ENCODE measurements around the gene PTPRO. TPM values are rescaled to one million over a fixed set of nuclear protein-coding genes. Genes with fewer than 3 reads are reported as not detected.

The PTPRO gene
- total and polyA plus RNA-seq, 8 donors, result 0.35 to 11.6 (median 0.68) TPM; not detected in 3

- no peaks in the 10 kb centered on the region for H3K36me3 ChIP-seq
- no peak overlapping the region for H3K4me3 ChIP-seq
- H3K4me1 ChIP-seq, result peaks cover 3 to 10% (median 7%) of the 10 kb centered on the region in 4 donors
- H3K27ac ChIP-seq, result no peak overlapping the region
- 88 to 96% (median 93%) methylated on average over 5 of the region's 5 CpGs for WGBS, 5 donors
- DNase-seq, result no peak
- TF ChIP-seq EP300 (IDR thresholded peaks at IDR 0.05), result no peak
- no peak for TF ChIP-seq POLR2AphosphoS5 (IDR thresholded peaks at IDR 0.05)
- TF ChIP-seq CTCF (IDR thresholded peaks at IDR 0.05), result no peak
- no peak for TF ChIP-seq POLR2A (IDR thresholded peaks at IDR 0.05)
- intact Hi-C loops (cut with DNase I; ENCODE audit: low total_unique reads), result no loop called here
- H3K27me3 ChIP-seq, result no peaks in the 10 kb centered on the region
- no peaks in the 10 kb centered on the region for H3K9me3 ChIP-seq
Observed at GRCh38 chr12:15591811-15592210, 269.5 kb downstream of the PTPRO start.

GRCh38 chr12:15592934-15593333 lies 270.6 kb downstream of the PTPRO start:
- Histone ChIP-seq H3K4me3 (no peak overlapping the region), H3K4me1 (peaks cover 3 to 10% (median 7%) of the 10 kb centered on the region in 4 donors), H3K27me3 (no peaks in the 10 kb centered on the region), H3K9me3 (no peaks in the 10 kb centered on the region), H3K36me3 (no peaks in the 10 kb centered on the region), H3K27ac (no peak overlapping the region)
- intact Hi-C loops (cut with DNase I; ENCODE audit: low total_unique reads), result no loop called here
- TF ChIP-seq POLR2A (IDR thresholded peaks at IDR 0.05) (no peak), EP300 (IDR thresholded peaks at IDR 0.05) (no peak), CTCF (IDR thresholded peaks at IDR 0.05) (no peak), POLR2AphosphoS5 (IDR thresholded peaks at IDR 0.05) (no peak)
- 66 to 75% (median 72%) methylated on average over 4 of the region's 4 CpGs for WGBS, 5 donors
- no peak for DNase-seq

- 51 to 65% (median 61%) methylated on average over 5 of the region's 5 CpGs for WGBS, 5 donors
Observed at GRCh38 chr12:15596174-15596573, 273.9 kb downstream of the PTPRO start.

GRCh38 chr12:15597125-15597830 lies 275.0 kb downstream of the PTPRO start:
- Histone ChIP-seq H3K27me3 (no peaks in the 10 kb centered on the region), H3K9me3 (no peaks in the 10 kb centered on the region), H3K4me1 (peaks cover 0 to 8% (median 4%) of the 10 kb centered on the region in 4 donors), H3K36me3 (no peaks in the 10 kb centered on the region), H3K4me3 (no peak overlapping the region), H3K27ac (no peak overlapping the region)
- no peak for DNase-seq
- TF ChIP-seq POLR2AphosphoS5 (IDR thresholded peaks at IDR 0.05) (no peak), EP300 (IDR thresholded peaks at IDR 0.05) (no peak), POLR2A (IDR thresholded peaks at IDR 0.05) (no peak), CTCF (IDR thresholded peaks at IDR 0.05) (no peak)
- 65 to 77% (median 67%) methylated on average over 5 of the region's 5 CpGs for WGBS, 5 donors
- intact Hi-C loops (cut with DNase I; ENCODE audit: low total_unique reads), result no loop called here

More at GRCh38 chr12:15596174-15596573, 273.9 kb downstream of the PTPRO start:
- Histone ChIP-seq H3K36me3 (no peaks in the 10 kb centered on the region), H3K4me3 (no peak overlapping the region), H3K27ac (no peak overlapping the region), H3K27me3 (no peaks in the 10 kb centered on the region), H3K4me1 (peaks cover 0 to 8% (median 4%) of the 10 kb centered on the region in 4 donors), H3K9me3 (no peaks in the 10 kb centered on the region)
- no peak for DNase-seq
- TF ChIP-seq POLR2A (IDR thresholded peaks at IDR 0.05) (no peak), EP300 (IDR thresholded peaks at IDR 0.05) (no peak), CTCF (IDR thresholded peaks at IDR 0.05) (no peak), POLR2AphosphoS5 (IDR thresholded peaks at IDR 0.05) (no peak)
- intact Hi-C loops (cut with DNase I; ENCODE audit: low total_unique reads), result no loop called here
